PFSK-1 (cell line): ENCODE results near the gene MSH5.

ENCODE experiments used
- FOXP2 ChIP-seq: optimal IDR thresholded peaks from 2 replicates; pipeline ENCODE3; 2011; ENCODE audit warnings: borderline replicate concordance, control low read depth, inconsistent platforms; ENCODE audit not compliant: insufficient read depth; ENCODE audit errors: extremely low read length, extremely low read depth
- POLR2AphosphoS5 ChIP-seq: IDR thresholded peaks from 2 replicates; pipeline ENCODE4 v1.6.1; 2012; ENCODE audit warnings: low read depth, mild to moderate bottlenecking, control low read depth, low read length, moderate library complexity
- SIN3A ChIP-seq: IDR thresholded peaks from 2 replicates; pipeline ENCODE4 v1.6.1; 2012; ENCODE audit warnings: mild to moderate bottlenecking, low read length, moderate library complexity, borderline replicate concordance; ENCODE audit not compliant: insufficient read depth
- TAF1 ChIP-seq: IDR thresholded peaks from 2 replicates; pipeline ENCODE4 v1.6.1; 2012; ENCODE audit warnings: low read length, control low read depth, borderline replicate concordance; ENCODE audit not compliant: insufficient read depth
- TF ChIP-seq, protein P1 (sequence below), 2 experiments: IDR thresholded peaks; 2 replicates each; pipeline versions ENCODE4 v1.6.1 to v1.8.0; 2011 to 2012; ENCODE audit warnings: low read depth in 2 of 2, low read length in 2 of 2, control low read depth in 1 of 2, inconsistent platforms in 1 of 2, mild to moderate bottlenecking in 1 of 2, moderate library complexity in 1 of 2; ENCODE audit not compliant: insufficient read depth in 1 of 2

Gene MSH5

DNA sequence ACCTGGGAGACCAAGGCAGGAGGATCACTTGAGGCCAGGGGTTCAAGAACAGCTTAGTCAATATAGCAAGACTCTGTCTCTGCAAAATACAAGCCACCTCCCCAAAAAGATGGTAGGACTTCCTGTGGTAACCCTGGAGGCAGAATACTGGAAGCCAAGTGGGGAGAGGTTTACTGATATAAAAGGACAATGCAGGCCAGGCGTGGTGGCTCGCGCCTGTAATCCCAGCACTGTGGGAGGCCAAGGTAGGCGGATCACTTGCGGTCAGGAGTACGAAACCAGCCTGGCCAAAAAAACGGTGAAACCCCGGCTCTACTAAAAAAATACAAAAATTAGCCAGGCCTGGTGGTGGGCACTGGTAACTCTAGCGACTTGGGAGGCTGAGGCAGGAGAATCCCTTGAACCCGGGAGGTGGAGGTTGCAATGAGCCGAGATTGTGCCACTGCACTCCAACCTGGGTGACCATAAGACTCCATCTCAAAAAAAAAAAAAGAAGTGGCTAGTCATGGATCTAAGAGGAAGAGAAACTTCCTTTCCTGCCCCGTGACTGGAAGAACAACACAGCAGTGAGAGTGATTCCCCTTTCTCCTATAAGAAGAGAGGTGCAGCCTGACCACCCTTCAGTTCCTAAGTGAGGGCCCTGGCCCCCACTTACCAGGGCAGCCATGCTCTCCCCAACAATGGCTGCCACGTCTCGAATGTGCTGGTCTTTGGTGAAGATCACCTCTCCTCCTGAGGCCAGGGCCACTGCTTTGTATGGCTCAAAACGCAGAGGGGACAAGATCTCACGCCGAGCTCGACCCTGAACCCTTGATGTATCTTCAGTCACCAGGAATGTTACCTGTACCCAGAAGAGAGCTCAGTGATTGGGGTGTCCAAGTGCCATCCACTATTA lies 28.8 kb downstream of the MSH5 start:
- no peak for TF ChIP-seq TAF1
- TF ChIP-seq FOXP2: no peak
- TF ChIP-seq SIN3A: no peak
- TF ChIP-seq, protein P1, sequence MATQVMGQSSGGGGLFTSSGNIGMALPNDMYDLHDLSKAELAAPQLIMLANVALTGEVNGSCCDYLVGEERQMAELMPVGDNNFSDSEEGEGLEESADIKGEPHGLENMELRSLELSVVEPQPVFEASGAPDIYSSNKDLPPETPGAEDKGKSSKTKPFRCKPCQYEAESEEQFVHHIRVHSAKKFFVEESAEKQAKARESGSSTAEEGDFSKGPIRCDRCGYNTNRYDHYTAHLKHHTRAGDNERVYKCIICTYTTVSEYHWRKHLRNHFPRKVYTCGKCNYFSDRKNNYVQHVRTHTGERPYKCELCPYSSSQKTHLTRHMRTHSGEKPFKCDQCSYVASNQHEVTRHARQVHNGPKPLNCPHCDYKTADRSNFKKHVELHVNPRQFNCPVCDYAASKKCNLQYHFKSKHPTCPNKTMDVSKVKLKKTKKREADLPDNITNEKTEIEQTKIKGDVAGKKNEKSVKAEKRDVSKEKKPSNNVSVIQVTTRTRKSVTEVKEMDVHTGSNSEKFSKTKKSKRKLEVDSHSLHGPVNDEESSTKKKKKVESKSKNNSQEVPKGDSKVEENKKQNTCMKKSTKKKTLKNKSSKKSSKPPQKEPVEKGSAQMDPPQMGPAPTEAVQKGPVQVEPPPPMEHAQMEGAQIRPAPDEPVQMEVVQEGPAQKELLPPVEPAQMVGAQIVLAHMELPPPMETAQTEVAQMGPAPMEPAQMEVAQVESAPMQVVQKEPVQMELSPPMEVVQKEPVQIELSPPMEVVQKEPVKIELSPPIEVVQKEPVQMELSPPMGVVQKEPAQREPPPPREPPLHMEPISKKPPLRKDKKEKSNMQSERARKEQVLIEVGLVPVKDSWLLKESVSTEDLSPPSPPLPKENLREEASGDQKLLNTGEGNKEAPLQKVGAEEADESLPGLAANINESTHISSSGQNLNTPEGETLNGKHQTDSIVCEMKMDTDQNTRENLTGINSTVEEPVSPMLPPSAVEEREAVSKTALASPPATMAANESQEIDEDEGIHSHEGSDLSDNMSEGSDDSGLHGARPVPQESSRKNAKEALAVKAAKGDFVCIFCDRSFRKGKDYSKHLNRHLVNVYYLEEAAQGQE (IDR thresholded peaks at IDR 0.05; ENCODE audit: insufficient read depth in 1 of 2, low read depth in 2 of 2, low read length in 2 of 2): no peak
- TF ChIP-seq POLR2AphosphoS5: no peak

DNA sequence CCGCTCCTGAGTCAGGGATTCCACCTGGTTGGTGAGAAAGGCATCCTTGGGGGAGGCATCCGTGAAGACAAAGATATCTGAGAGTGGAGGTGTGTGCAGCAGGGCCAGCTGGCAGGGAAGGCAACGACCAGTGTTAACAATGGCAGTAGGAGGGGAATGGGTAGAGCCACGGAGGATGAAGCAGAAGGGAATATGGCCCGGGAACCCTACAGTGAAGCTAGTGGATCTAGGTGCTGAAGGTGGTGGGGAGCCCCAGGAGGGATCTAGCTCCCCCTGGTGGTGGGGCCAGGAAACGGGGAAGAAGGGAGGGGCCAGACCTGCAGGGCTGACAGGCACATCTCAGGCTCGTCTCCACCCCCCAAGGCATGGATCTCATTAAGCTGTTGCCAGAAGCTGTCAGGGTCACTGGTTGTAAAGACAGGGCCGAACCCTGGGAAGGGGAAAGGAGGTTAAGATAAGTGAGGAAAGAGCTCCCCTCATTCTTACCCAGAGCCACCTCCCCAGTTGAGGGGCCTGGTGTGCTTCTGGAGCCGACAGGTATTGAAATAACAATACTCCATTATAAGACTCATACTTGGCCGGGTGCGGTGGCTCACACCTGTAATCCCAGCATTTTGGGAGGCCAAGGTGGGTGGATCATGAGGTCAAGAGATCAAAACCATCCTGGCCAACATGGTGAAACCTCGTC lies 30.0 kb downstream of the MSH5 start:
- TF ChIP-seq FOXP2: no peak

DNA sequence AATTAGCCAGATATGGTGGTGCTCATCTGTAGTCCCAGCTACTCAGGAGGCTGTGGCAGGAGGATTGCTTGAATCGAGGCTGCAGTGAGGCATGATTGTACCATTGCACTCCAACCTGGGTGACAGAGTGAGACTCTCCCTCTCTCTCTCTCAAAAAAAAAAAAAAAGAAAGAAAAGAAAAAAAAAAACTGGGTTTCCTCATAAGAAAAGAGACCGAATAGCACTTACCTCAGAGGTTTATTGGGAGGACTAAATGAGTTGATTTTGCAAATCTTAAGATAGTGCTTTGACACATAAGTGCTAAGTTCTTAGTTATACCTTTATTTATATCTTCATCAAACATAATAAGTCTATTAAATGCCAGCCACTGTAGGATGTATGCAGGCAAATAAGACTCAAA lies 31.1 kb downstream of the MSH5 start:
- TF ChIP-seq SIN3A (no peak), TAF1 (no peak), FOXP2 (no peak), POLR2AphosphoS5 (no peak)
- TF ChIP-seq, protein P1 (IDR thresholded peaks at IDR 0.05; ENCODE audit: insufficient read depth in 1 of 2, low read depth in 2 of 2, low read length in 2 of 2): no peak

DNA sequence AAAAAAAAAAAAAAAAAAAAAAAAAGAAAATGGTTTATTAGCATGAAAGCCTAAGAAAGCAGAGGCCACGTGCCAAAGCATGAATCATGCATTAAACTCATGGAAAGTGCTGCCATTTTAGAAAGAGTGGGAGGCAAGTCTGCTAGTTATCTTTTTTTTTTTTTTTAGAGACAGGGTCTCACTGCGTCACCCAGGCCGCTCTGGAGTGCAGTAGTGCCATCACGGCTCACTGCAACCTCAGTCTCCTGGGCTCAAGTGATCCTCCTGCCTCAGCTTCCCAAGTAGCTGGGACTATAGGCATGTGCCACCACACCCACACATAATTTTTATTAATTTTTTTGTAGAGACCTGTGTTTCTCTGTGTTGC lies 32.2 kb downstream of the MSH5 start:
- TF ChIP-seq, protein P1 (IDR thresholded peaks at IDR 0.05; ENCODE audit: insufficient read depth in 1 of 2, low read depth in 2 of 2, low read length in 2 of 2): no peak
- no peak for TF ChIP-seq SIN3A
- TF ChIP-seq FOXP2: no peak
- TF ChIP-seq POLR2AphosphoS5: no peak
- no peak for TF ChIP-seq TAF1

DNA sequence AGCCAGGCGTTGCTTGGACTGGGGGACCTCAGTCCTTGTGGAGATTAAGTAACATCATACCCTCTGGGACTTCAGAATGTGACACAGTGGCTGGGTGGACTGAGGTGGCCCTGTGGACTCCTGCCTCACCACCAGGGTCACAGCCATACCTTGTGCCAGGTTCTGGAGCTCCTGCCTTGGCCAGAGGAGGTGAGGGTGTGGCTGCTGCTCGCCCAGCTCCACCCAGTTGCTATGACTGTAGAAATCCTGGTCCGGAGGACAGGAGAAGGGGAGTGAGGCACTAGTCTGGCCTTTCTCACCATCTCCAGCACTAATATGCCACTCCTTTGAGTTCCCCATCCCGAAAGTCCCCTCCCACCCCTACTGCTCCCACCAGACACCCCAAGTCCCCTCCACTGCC lies 35.4 kb downstream of the MSH5 start:
- TF ChIP-seq TAF1: no peak
- TF ChIP-seq, protein P1 (IDR thresholded peaks at IDR 0.05; ENCODE audit: insufficient read depth in 1 of 2, low read depth in 2 of 2, low read length in 2 of 2): no peak
- TF ChIP-seq FOXP2: no peak
- no peak for TF ChIP-seq POLR2AphosphoS5
- TF ChIP-seq SIN3A: no peak
